ENCODE measurements around the gene CHRNB2.

Gene CHRNB2

GRCh38 chr1:154591206-154591605 is 23.6 kb downstream of the CHRNB2 start:
- Histone ChIP-seq H3K4me1 (0 out of 20 replicates have a peak, but pooled peaks cover 0 to 6% (median 0%) of the 10 kb centered on the region in 10 experiments), H3K27ac (no peak overlapping the region), H3K9me3 (replicated peaks in 1 of 11) (no peaks in the 10 kb centered on the region), H3K4me3 (no peak overlapping the region), H4K20me1 (peaks cover 28 to 99% (median 84%) of the 10 kb centered on the region in 11 experiments; a peak in 21 of 22 replicates), H3K4me2 (no peak overlapping the region), H3K36me3 (peaks cover 99 to 100% (median 100%) of the 10 kb centered on the region in 11 experiments), H3K9ac (no peak overlapping the region), H3K27me3 (no peaks in the 10 kb centered on the region)
- TF ChIP-seq Cebpa-rat (IDR thresholded peaks at IDR 0.05) = no peak

DNA sequence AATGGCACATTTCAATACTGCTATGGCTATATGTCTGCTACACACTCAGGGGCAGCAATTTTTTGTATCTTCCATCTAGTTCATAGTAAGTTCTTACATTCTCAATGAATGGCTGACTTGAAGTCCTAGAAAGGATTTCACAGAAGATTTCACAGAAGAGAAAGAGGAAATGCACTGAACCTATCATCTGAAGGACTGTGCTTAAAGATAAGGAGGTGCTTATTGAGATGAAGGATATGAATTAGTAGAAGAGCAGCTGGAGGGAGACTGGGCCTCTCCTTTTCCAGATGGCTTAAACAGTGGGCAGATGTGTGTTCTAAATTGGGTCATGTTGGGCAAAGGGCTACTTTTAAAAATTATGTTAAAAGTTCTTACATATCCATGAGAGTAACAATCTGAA is 25.8 kb downstream of the CHRNB2 start:
- no peak overlapping the region for H3K4me2 ChIP-seq
- no peak overlapping the region for H3K4me3 ChIP-seq
- H4K20me1 ChIP-seq = peaks cover 39 to 99% (median 85%) of the 10 kb centered on the region in 11 experiments
- H3K27me3 ChIP-seq = no peaks in the 10 kb centered on the region
- TF ChIP-seq Cebpa-rat (IDR thresholded peaks at IDR 0.05) = no peak
- no peak overlapping the region for H3K27ac ChIP-seq
- H3K36me3 ChIP-seq = peaks cover 99 to 100% (median 100%) of the 10 kb centered on the region in 11 experiments
- H3K4me1 ChIP-seq = 0 out of 20 replicates have a peak, but pooled peaks cover 0 to 6% (median 0%) of the 10 kb centered on the region in 10 experiments
- H3K9me3 ChIP-seq (replicated peaks in 1 of 11) = no peaks in the 10 kb centered on the region
- H3K9ac ChIP-seq = no peak overlapping the region

- Histone ChIP-seq H3K27me3 (no peaks in the 10 kb centered on the region), H3K4me3 (no peak overlapping the region), H3K36me3 (peaks cover 99 to 100% (median 100%) of the 10 kb centered on the region in 11 experiments), H3K9me3 (replicated peaks in 1 of 11) (no peaks in the 10 kb centered on the region), H3K4me2 (no peak overlapping the region), H3K27ac (no peak overlapping the region), H4K20me1 (peaks cover 51 to 100% (median 89%) of the 10 kb centered on the region in 11 experiments), H3K9ac (no peak overlapping the region), H3K4me1 (0 out of 20 replicates have a peak, but pooled peaks cover 0 to 5% (median 0%) of the 10 kb centered on the region in 10 experiments)
- no peak for TF ChIP-seq Cebpa-rat (IDR thresholded peaks at IDR 0.05)
Observed at GRCh38 chr1:154594811-154595210, 27.2 kb downstream of the CHRNB2 start.

DNA sequence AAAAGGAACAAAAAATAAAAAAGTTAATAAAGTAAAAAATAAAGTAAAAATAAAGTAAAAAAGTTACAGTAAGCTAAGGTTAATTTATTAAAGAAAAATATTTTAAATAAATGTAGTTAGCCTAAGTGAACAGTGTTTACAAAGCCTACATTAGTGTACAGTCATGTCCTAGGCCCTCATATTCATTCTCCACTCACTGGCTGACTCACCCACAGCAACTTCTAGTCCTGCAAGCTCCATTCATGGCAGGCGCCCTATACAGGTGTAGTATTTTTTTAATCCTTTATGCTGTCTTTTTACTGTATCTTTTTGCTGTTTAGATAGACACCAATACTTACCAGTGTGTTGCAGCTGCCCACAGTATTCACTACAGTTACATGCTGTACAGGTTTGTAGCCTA is 28.0 kb downstream of the CHRNB2 start:
- H3K27me3 ChIP-seq = no peaks in the 10 kb centered on the region
- no peaks in the 10 kb centered on the region for H3K9me3 ChIP-seq (replicated peaks in 1 of 11)
- peaks cover 98 to 100% (median 100%) of the 10 kb centered on the region in 11 experiments for H3K36me3 ChIP-seq
- no peak overlapping the region for H3K9ac ChIP-seq
- H3K4me3 ChIP-seq = no peak overlapping the region
- no peak overlapping the region for H3K4me2 ChIP-seq
- H3K27ac ChIP-seq = no peak overlapping the region
- H4K20me1 ChIP-seq = peaks cover 59 to 100% (median 92%) of the 10 kb centered on the region in 11 experiments
- H3K4me1 ChIP-seq = no peaks in the 10 kb centered on the region
- no peak for TF ChIP-seq Cebpa-rat (IDR thresholded peaks at IDR 0.05)

DNA sequence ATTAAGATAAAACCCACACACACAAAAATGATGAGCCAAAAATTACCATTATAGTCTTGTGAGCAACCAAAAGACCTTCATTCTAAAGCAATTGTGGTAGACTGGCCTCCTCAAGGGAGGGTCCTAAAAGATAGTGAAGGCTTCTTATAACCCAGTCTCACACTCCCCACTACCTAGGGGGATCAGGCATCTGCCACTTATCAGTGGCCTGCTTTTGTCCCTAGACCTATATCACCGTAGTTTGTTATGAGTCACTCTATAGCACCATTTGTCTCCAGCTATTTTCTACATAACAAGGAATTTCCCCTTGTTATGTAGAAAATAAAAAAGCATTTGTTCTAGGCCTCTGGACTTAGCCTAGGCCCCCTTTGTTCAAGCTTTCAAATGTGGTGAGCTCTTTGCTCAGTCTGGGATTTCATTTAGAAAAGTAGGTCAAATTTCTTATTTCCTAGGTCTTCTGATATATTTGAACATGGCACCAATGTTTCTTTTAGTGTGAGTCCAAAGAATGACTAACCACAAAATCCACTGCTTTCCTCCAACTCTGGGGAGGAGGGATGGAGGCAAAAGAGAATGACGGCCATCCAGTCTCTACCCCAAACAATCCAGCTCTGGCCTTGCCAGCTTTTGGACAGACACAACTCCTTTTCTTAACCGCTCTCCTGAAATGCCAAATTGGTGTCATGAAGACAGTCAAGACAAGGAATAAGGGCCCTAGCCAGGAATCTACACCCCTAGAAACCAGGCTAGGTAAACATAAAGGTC is 31.5 kb downstream of the CHRNB2 start:
- Histone ChIP-seq H3K9me3 (replicated peaks in 1 of 11) (no peaks in the 10 kb centered on the region), H3K9ac (no peak overlapping the region; a peak in 1 of 22 replicates), H3K4me2 (no peak overlapping the region), H3K4me1 (peaks cover 5 to 13% (median 10%) of the 10 kb centered on the region in 10 experiments; a peak in 18 of 20 replicates), H3K4me3 (no peak overlapping the region), H3K36me3 (peaks cover 98 to 100% (median 99%) of the 10 kb centered on the region in 11 experiments), H3K27me3 (no peaks in the 10 kb centered on the region), H3K27ac (no peak overlapping the region), H4K20me1 (peaks cover 87 to 100% (median 97%) of the 10 kb centered on the region in 11 experiments)
- no peak for TF ChIP-seq Cebpa-rat (IDR thresholded peaks at IDR 0.05)

DNA sequence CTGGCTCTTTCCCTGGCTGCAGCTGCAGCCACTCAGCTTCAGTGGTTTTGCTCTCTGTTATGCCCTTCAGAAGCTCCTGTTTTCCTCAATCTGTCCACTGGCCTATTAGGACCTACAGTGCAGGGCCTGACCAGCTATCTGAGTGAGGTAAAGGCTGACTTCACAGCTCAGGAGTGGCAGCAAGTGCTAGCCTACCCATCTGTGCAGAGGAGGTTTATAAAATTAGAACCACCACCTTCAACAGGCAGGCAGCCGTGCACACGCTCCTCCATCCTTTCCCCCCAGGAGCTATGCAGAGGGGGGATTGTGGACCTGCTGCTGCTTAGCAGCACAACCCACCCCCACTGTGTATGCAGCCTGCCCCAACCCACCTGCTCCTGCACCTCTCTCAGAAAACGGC is 32.1 kb downstream of the CHRNB2 start:
- Histone ChIP-seq H3K4me3 (no peak overlapping the region), H3K36me3 (peaks cover 97 to 100% (median 99%) of the 10 kb centered on the region in 11 experiments), H3K4me2 (no peak overlapping the region), H3K9me3 (replicated peaks in 1 of 11) (no peaks in the 10 kb centered on the region), H4K20me1 (peaks cover 93 to 100% (median 97%) of the 10 kb centered on the region in 11 experiments), H3K27me3 (no peaks in the 10 kb centered on the region), H3K27ac (no peak overlapping the region), H3K4me1 (peaks cover 10 to 19% (median 15%) of the 10 kb centered on the region in 10 experiments; a peak in 18 of 20 replicates), H3K9ac (no peak overlapping the region; a peak in 1 of 22 replicates)
- TF ChIP-seq Cebpa-rat (IDR thresholded peaks at IDR 0.05) = no peak

GRCh38 chr1:154603317-154603716 is 35.7 kb downstream of the CHRNB2 start:
- Histone ChIP-seq H3K27ac (no peak overlapping the region), H3K27me3 (no peaks in the 10 kb centered on the region), H3K9me3 (replicated peaks in 1 of 11) (no peaks in the 10 kb centered on the region), H3K9ac (no peak overlapping the region), H3K36me3 (peaks cover 69 to 83% (median 78%) of the 10 kb centered on the region in 11 experiments), H3K4me3 (no peak overlapping the region), H4K20me1 (peaks cover 88 to 95% (median 92%) of the 10 kb centered on the region in 11 experiments), H3K4me2 (peak overlapping the region in 4 of 11 experiments; percentile 2 to 86 (median 16); a peak in 4 of 22 replicates), H3K4me1 (peaks cover 34 to 44% (median 39%) of the 10 kb centered on the region in 10 experiments)
- TF ChIP-seq Cebpa-rat (IDR thresholded peaks at IDR 0.05) = no peak

GRCh38 chr1:154605534-154605933 is 38.0 kb downstream of the CHRNB2 start:
- Histone ChIP-seq H3K9me3 (replicated peaks in 1 of 11) (no peaks in the 10 kb centered on the region), H3K27me3 (no peaks in the 10 kb centered on the region), H4K20me1 (peaks cover 66 to 89% (median 79%) of the 10 kb centered on the region in 11 experiments), H3K36me3 (peaks cover 48 to 61% (median 56%) of the 10 kb centered on the region in 11 experiments), H3K9ac (no peak overlapping the region; a peak in 1 of 22 replicates), H3K4me1 (peaks cover 52 to 62% (median 57%) of the 10 kb centered on the region in 10 experiments), H3K4me3 (no peak overlapping the region), H3K4me2 (peak overlapping the region; percentile 21 to 95 (median 89); a peak in 21 of 22 replicates), H3K27ac (no peak overlapping the region)
- no peak for TF ChIP-seq Cebpa-rat (IDR thresholded peaks at IDR 0.05)

- TF ChIP-seq Cebpa-rat (IDR thresholded peaks at IDR 0.05) = no peak
- H4K20me1 ChIP-seq = peaks cover 50 to 89% (median 76%) of the 10 kb centered on the region in 11 experiments
- peaks cover 67 to 77% (median 70%) of the 10 kb centered on the region in 10 experiments for H3K4me1 ChIP-seq
Observed at GRCh38 chr1:154607106-154607608, 39.6 kb downstream of the CHRNB2 start.

More at GRCh38 chr1:154607106-154607608, 39.6 kb downstream of the CHRNB2 start:
- Histone ChIP-seq H3K9ac (peak overlapping the region; percentile 91 to 99 (median 98)), H3K4me2 (peak overlapping the region; percentile 86 to 95 (median 92)), H3K27me3 (no peaks in the 10 kb centered on the region), H3K9me3 (replicated peaks in 1 of 11) (no peaks in the 10 kb centered on the region), H3K27ac (peak overlapping the region; percentile 93 to 99 (median 98)), H3K36me3 (peaks cover 32 to 45% (median 40%) of the 10 kb centered on the region in 11 experiments), H3K4me3 (peak overlapping the region; percentile 80 to 94 (median 90))

Data from BLaER1 treated with 17β-estradiol and CSF1 and Interleukin-3, amounts not matched to agents 10 nM and 100 nM (cell line).